WTC11 (cell line): ENCODE results near the gene ZSCAN18. TPM values are rescaled to one million over a fixed set of nuclear protein-coding genes. Genes with fewer than 3 reads are reported as not detected.

Experiments used
- ATAC-seq: fragments of 200-7000 bp; cut with Tn5 transposase; 2 replicates; pipeline ENCODE4 v1.10.0; 2021; ENCODE audit warnings: mild to moderate bottlenecking, moderate library complexity
- CTCF ChIA-PET: fragments of 300-600 bp; sonication (Branson Sonifier 250); formaldehyde crosslinking; loops from one replicate; lab custom pipeline; 2021; ENCODE audit warnings: antibody characterized with exemption; lab: Charles Lee
- POLR2A ChIA-PET: fragments of 350-600 bp; sonication (Branson Sonifier 250); formaldehyde crosslinking; loops from one replicate; lab custom pipeline; 2021; ENCODE audit warnings: antibody characterized with exemption; lab: Charles Lee
- DNase-seq: peaks from one replicate; pipeline ENCODE4 v3.0.0; 2021; ENCODE audit warnings: low spot score
- H3K27ac Mint-ChIP-seq: 2 replicates; pipeline ENCODE4 v1.8.0; 2021; ENCODE audit warnings: mixed read lengths
- H3K27me3 Mint-ChIP-seq: 2 replicates; pipeline ENCODE4 v1.8.0; 2021; ENCODE audit warnings: low read depth, mild to moderate bottlenecking, moderate library complexity, mixed read lengths
- H3K36me3 Mint-ChIP-seq: 2 replicates; pipeline ENCODE4 v1.8.0; 2021; ENCODE audit warnings: mixed read lengths
- H3K4me1 Mint-ChIP-seq: 2 replicates; pipeline ENCODE4 v1.8.0; 2022; ENCODE audit warnings: mixed read lengths
- H3K4me3 Mint-ChIP-seq: 2 replicates; pipeline ENCODE4 v1.8.0; 2021; ENCODE audit warnings: mild to moderate bottlenecking, moderate library complexity, mixed read lengths
- H3K9me3 Mint-ChIP-seq: 2 replicates; pipeline ENCODE4 v1.8.0; 2021; ENCODE audit warnings: mixed read lengths
- CDX4 ChIP-seq: fragments of 250-450 bp; sonication (Bioruptor Pico); IDR thresholded peaks from 2 replicates; pipeline ENCODE4 v1.9.0; 2021; ENCODE audit warnings: moderate library complexity, mild to moderate bottlenecking, inconsistent platforms, borderline replicate concordance
- E2F4 ChIP-seq: sonication (generic); formaldehyde crosslinking; IDR thresholded peaks from 2 replicates; pipeline ENCODE4 v1.8.1; 2022; ENCODE audit warnings: low read depth, mild to moderate bottlenecking, moderate library complexity, missing genetic modification reagents, borderline replicate concordance
- ERG ChIP-seq: fragments of 250-450 bp; sonication (Bioruptor Pico); IDR thresholded peaks from 2 replicates; pipeline ENCODE4 v1.8.0; 2021; ENCODE audit warnings: mild to moderate bottlenecking
- GRHL2 ChIP-seq: fragments of 250-450 bp; sonication (Bioruptor Pico); IDR thresholded peaks from 2 replicates; pipeline ENCODE4 v1.8.0; 2022; ENCODE audit warnings: mild to moderate bottlenecking, moderate library complexity; ENCODE audit not compliant: insufficient replicate concordance, severe bottlenecking
- GTF2I ChIP-seq: fragments of 250-450 bp; sonication (Bioruptor Pico); conservative IDR thresholded peaks from 2 replicates; pipeline ENCODE4 v1.4.0; 2021; ENCODE audit warnings: mild to moderate bottlenecking
- HMGA2 ChIP-seq: fragments of 250-450 bp; sonication (Bioruptor Pico); IDR thresholded peaks from 2 replicates; pipeline ENCODE4 v1.4.0; 2021; ENCODE audit warnings: mild to moderate bottlenecking, moderate library complexity
- IRF1 ChIP-seq: sonication (generic); formaldehyde crosslinking; IDR thresholded peaks from 2 replicates; pipeline ENCODE4 v1.8.0; 2023; ENCODE audit warnings: missing genetic modification reagents
- JUN ChIP-seq: sonication (generic); formaldehyde crosslinking; IDR thresholded peaks from 2 replicates; pipeline ENCODE4 v1.8.0; 2023; ENCODE audit warnings: mild to moderate bottlenecking, missing genetic modification reagents
- MXD4 ChIP-seq: fragments of 250-450 bp; sonication (Bioruptor Pico); IDR thresholded peaks from 2 replicates; pipeline ENCODE4 v1.8.0; 2021; ENCODE audit warnings: mild to moderate bottlenecking, moderate library complexity, borderline replicate concordance
- NFE2L1 ChIP-seq: sonication (generic); formaldehyde crosslinking; IDR thresholded peaks from 2 replicates; pipeline ENCODE4 v1.8.1; 2023; ENCODE audit warnings: missing genetic modification reagents
- OVOL2 ChIP-seq: fragments of 250-450 bp; sonication (Bioruptor Pico); IDR thresholded peaks from 2 replicates; pipeline ENCODE4 v1.9.0; 2021; ENCODE audit warnings: mild to moderate bottlenecking, borderline replicate concordance
- USF2 ChIP-seq: sonication (generic); formaldehyde crosslinking; IDR thresholded peaks from 2 replicates; pipeline ENCODE4 v1.8.1; 2023; ENCODE audit warnings: mild to moderate bottlenecking, missing genetic modification reagents, moderate library complexity
- ZBTB21 ChIP-seq: sonication (generic); formaldehyde crosslinking; IDR thresholded peaks from 2 replicates; pipeline ENCODE4 v1.8.1; 2023; ENCODE audit warnings: mild to moderate bottlenecking, missing genetic modification reagents, borderline replicate concordance
- ZMAT4 ChIP-seq: fragments of 250-450 bp; sonication (Bioruptor Pico); IDR thresholded peaks from 2 replicates; pipeline ENCODE4 v1.9.0; 2021; ENCODE audit warnings: mild to moderate bottlenecking
- ZNF138 ChIP-seq: sonication (generic); formaldehyde crosslinking; conservative IDR thresholded peaks from 2 replicates; pipeline ENCODE4 v1.8.1; 2022; ENCODE audit warnings: mild to moderate bottlenecking, moderate library complexity, missing genetic modification reagents
- ZNF263 ChIP-seq: sonication (generic); formaldehyde crosslinking; IDR thresholded peaks from 2 replicates; pipeline ENCODE4 v1.8.1; 2022; ENCODE audit warnings: low read depth, mild to moderate bottlenecking, moderate library complexity, missing genetic modification reagents
- ZNF425 ChIP-seq: fragments of 250-450 bp; sonication (Bioruptor Pico); conservative IDR thresholded peaks from 2 replicates; pipeline ENCODE4 v1.9.0; 2021; ENCODE audit warnings: mild to moderate bottlenecking
- ZNF512 ChIP-seq: sonication (generic); formaldehyde crosslinking; IDR thresholded peaks from 2 replicates; pipeline ENCODE4 v1.8.1; 2022; ENCODE audit warnings: missing genetic modification reagents, borderline replicate concordance
- ZNF532 ChIP-seq: fragments of 250-450 bp; sonication (Bioruptor Pico); IDR thresholded peaks from 2 replicates; pipeline ENCODE4 v1.9.0; 2021; ENCODE audit warnings: mild to moderate bottlenecking, borderline replicate concordance
- total RNA-seq: library from RNA; stranded (reverse); gene quantifications from 3 replicates; pipeline ENCODE4 v1.2.3, GENCODE V29; 2021

The ZSCAN18 gene
- total RNA-seq, 1 experiment from 2014 or later = 55.9 TPM

GRCh38 chr19:58083021-58083420 is 15.0 kb downstream of the ZSCAN18 start:
- Mint-ChIP-seq H3K4me3 (no peak overlapping the region), H3K27ac (no peak overlapping the region), H3K4me1 (no peaks in the 10 kb centered on the region), H3K36me3 (peaks cover 17% of the 10 kb centered on the region), H3K9me3 (peaks cover 8% of the 10 kb centered on the region), H3K27me3 (peaks cover 9% of the 10 kb centered on the region)
- no peak for DNase-seq
- no peak for TF ChIP-seq IRF1 (CRISPR knock-in tag)
- TF ChIP-seq ZNF425 (CRISPR knock-in tag) = no peak
- TF ChIP-seq ZMAT4 = no peak
- no peak for TF ChIP-seq ZNF138
- no peak for TF ChIP-seq CDX4 (CRISPR knock-in tag)
- no peak for TF ChIP-seq ZBTB21 (CRISPR knock-in tag)
- no peak for TF ChIP-seq MXD4 (CRISPR knock-in tag)
- TF ChIP-seq ZNF263 (CRISPR knock-in tag) = no peak
- TF ChIP-seq OVOL2 (CRISPR knock-in tag) = no peak
- no peak for TF ChIP-seq ERG (CRISPR knock-in tag)
- ChIA-PET POLR2A (no interaction called here), CTCF (interaction anchor here (0.9 kb wide), 1 partner anchor 61 kb away, joined by 4 read pairs; no protein-coding TSS in a partner anchor)
- ATAC-seq = no peak

- Mint-ChIP-seq H3K4me1 (no peaks in the 10 kb centered on the region), H3K9me3 (peaks cover 12% of the 10 kb centered on the region), H3K36me3 (peaks cover 17% of the 10 kb centered on the region), H3K27me3 (peaks cover 9% of the 10 kb centered on the region), H3K27ac (no peak overlapping the region), H3K4me3 (no peak overlapping the region)
- DNase-seq = no peak
- POLR2A ChIA-PET = no interaction called here
- CTCF ChIA-PET = no interaction called here
- no peak for ATAC-seq
- TF ChIP-seq NFE2L1 (CRISPR knock-in tag) (no peak), GTF2I (CRISPR knock-in tag) (no peak), ZNF532 (CRISPR knock-in tag) (no peak), JUN (CRISPR knock-in tag) (no peak), USF2 (CRISPR knock-in tag) (no peak), HMGA2 (CRISPR knock-in tag) (no peak), ZNF512 (CRISPR knock-in tag) (no peak), GRHL2 (CRISPR knock-in tag) (no peak), E2F4 (CRISPR knock-in tag) (no peak)
Observed at GRCh38 chr19:58079792-58080191, 18.2 kb downstream of the ZSCAN18 start.
